H1 (cell line): ENCODE results near the gene NTN1. TPM values are rescaled to one million over a fixed set of nuclear protein-coding genes. Genes with fewer than 3 reads are reported as not detected.

Experiments
- BRCA1 ChIP-seq: IDR thresholded peaks from 2 replicates; pipeline ENCODE4 v1.6.1; 2012; ENCODE audit warnings: low read depth, low read length, improper control_type of control experiment
- GABPA ChIP-seq: IDR thresholded peaks from 2 replicates; pipeline ENCODE4 v1.6.1; 2011; ENCODE audit warnings: mild to moderate bottlenecking, low read length, moderate library complexity, borderline replicate concordance; ENCODE audit not compliant: insufficient read depth
- NANOG ChIP-seq: IDR thresholded peaks from 2 replicates; pipeline ENCODE4 v1.6.1; 2011; ENCODE audit warnings: low read length, low read depth, mild to moderate bottlenecking, inconsistent platforms; ENCODE audit not compliant: insufficient read depth, poor library complexity, severe bottlenecking
- POLR2A ChIP-seq, 2 experiments: IDR thresholded peaks; 1 replicate in 1 of 2; 2 replicates in 1 of 2; pipeline ENCODE4 v1.6.1; 2011; ENCODE audit warnings: low read depth in 2 of 2, low read length in 2 of 2, mild to moderate bottlenecking in 2 of 2; ENCODE audit errors: control extremely low read depth in 1 of 2
- POLR2AphosphoS5 ChIP-seq: IDR thresholded peaks from 2 replicates; pipeline ENCODE4 v1.6.1; 2011; ENCODE audit warnings: low read depth, low read length
- RBBP5 ChIP-seq: IDR thresholded peaks from 2 replicates; pipeline ENCODE4 v1.7.1; 2012; ENCODE audit warnings: low read depth, mild to moderate bottlenecking, inconsistent platforms, low read length, moderate library complexity, borderline replicate concordance
- SP1 ChIP-seq: IDR thresholded peaks from 2 replicates; pipeline ENCODE4 v1.6.1; 2011; ENCODE audit warnings: low read depth, low read length
- SP4 ChIP-seq: IDR thresholded peaks from 2 replicates; pipeline ENCODE4 v1.6.1; 2012; ENCODE audit warnings: low read length, inconsistent platforms
- polyA plus RNA-seq, 7 experiments: library from polyadenylated mRNA; depleted of rRNA in 3 of 7; stranded (reverse) in 5 of 7; unstranded in 2 of 7; fragments of >200 nt in 5 of 7; fragments of 200-250 nt in 2 of 7; gene quantifications; 1 replicate in 5 of 7; 2 replicates in 1 of 7; 4 replicates in 1 of 7; pipeline versions ENCODE4 v1.2.1 to v1.2.3, GENCODE V29; 2011 to 2013; ENCODE audit warnings: missing spikeins in 2 of 7, mixed read lengths in 2 of 7
- total RNA-seq: library from RNA; stranded (reverse); fragmentation: NEBNext Ultra II Directional; extraction: Animal tissue kit (Norgen Biotek cat#: 25700); gene quantifications from 2 replicates; pipeline ENCODE4 v1.2.1, GENCODE V29; 2021
- TF ChIP-seq, protein P1 (sequence below): fragments of 300-600 bp; sonication (generic); IDR thresholded peaks from 2 replicates; pipeline ENCODE4 v1.7.1; 2012; ENCODE audit warnings: low read length, moderate library complexity, mild to moderate bottlenecking, inconsistent platforms; ENCODE audit not compliant: insufficient replicate concordance
- TF ChIP-seq, protein P2 (sequence below): IDR thresholded peaks from 2 replicates; pipeline ENCODE4 v1.6.1; 2011; ENCODE audit warnings: low read depth, mild to moderate bottlenecking, low read length; ENCODE audit not compliant: insufficient read depth

NTN1 gene
- total and polyA plus RNA-seq, 2 of the 8 experiments (the other 6 are each of a cell fraction or from before 2014, with no cell fraction given), result 2.0 to 2.3 TPM

DNA sequence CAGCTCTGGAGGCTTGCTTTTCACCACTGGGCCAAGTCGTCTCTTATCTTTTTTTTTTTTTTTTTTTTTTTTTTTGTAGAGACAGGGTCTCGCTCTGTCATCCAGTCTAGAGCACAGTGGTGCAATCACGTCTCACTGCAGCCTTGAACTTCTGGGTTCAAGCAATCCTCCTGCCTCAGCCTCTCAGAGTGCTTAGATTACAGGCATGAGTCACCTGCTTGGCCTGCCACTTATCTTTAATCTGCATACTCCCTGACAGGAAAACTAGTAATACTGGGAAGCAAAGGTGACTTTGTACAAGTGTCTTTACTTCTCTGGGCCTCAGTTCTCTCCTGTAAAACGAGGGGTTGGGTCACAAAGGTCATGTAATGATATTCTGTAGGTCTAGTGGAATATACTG is 15.0 kb downstream of the NTN1 start (continued):
- TF ChIP-seq, protein P1, sequence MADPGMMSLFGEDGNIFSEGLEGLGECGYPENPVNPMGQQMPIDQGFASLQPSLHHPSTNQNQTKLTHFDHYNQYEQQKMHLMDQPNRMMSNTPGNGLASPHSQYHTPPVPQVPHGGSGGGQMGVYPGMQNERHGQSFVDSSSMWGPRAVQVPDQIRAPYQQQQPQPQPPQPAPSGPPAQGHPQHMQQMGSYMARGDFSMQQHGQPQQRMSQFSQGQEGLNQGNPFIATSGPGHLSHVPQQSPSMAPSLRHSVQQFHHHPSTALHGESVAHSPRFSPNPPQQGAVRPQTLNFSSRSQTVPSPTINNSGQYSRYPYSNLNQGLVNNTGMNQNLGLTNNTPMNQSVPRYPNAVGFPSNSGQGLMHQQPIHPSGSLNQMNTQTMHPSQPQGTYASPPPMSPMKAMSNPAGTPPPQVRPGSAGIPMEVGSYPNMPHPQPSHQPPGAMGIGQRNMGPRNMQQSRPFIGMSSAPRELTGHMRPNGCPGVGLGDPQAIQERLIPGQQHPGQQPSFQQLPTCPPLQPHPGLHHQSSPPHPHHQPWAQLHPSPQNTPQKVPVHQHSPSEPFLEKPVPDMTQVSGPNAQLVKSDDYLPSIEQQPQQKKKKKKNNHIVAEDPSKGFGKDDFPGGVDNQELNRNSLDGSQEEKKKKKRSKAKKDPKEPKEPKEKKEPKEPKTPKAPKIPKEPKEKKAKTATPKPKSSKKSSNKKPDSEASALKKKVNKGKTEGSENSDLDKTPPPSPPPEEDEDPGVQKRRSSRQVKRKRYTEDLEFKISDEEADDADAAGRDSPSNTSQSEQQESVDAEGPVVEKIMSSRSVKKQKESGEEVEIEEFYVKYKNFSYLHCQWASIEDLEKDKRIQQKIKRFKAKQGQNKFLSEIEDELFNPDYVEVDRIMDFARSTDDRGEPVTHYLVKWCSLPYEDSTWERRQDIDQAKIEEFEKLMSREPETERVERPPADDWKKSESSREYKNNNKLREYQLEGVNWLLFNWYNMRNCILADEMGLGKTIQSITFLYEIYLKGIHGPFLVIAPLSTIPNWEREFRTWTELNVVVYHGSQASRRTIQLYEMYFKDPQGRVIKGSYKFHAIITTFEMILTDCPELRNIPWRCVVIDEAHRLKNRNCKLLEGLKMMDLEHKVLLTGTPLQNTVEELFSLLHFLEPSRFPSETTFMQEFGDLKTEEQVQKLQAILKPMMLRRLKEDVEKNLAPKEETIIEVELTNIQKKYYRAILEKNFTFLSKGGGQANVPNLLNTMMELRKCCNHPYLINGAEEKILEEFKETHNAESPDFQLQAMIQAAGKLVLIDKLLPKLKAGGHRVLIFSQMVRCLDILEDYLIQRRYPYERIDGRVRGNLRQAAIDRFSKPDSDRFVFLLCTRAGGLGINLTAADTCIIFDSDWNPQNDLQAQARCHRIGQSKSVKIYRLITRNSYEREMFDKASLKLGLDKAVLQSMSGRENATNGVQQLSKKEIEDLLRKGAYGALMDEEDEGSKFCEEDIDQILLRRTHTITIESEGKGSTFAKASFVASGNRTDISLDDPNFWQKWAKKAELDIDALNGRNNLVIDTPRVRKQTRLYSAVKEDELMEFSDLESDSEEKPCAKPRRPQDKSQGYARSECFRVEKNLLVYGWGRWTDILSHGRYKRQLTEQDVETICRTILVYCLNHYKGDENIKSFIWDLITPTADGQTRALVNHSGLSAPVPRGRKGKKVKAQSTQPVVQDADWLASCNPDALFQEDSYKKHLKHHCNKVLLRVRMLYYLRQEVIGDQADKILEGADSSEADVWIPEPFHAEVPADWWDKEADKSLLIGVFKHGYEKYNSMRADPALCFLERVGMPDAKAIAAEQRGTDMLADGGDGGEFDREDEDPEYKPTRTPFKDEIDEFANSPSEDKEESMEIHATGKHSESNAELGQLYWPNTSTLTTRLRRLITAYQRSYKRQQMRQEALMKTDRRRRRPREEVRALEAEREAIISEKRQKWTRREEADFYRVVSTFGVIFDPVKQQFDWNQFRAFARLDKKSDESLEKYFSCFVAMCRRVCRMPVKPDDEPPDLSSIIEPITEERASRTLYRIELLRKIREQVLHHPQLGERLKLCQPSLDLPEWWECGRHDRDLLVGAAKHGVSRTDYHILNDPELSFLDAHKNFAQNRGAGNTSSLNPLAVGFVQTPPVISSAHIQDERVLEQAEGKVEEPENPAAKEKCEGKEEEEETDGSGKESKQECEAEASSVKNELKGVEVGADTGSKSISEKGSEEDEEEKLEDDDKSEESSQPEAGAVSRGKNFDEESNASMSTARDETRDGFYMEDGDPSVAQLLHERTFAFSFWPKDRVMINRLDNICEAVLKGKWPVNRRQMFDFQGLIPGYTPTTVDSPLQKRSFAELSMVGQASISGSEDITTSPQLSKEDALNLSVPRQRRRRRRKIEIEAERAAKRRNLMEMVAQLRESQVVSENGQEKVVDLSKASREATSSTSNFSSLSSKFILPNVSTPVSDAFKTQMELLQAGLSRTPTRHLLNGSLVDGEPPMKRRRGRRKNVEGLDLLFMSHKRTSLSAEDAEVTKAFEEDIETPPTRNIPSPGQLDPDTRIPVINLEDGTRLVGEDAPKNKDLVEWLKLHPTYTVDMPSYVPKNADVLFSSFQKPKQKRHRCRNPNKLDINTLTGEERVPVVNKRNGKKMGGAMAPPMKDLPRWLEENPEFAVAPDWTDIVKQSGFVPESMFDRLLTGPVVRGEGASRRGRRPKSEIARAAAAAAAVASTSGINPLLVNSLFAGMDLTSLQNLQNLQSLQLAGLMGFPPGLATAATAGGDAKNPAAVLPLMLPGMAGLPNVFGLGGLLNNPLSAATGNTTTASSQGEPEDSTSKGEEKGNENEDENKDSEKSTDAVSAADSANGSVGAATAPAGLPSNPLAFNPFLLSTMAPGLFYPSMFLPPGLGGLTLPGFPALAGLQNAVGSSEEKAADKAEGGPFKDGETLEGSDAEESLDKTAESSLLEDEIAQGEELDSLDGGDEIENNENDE, result no peak
- TF ChIP-seq SP4 (no peak), GABPA (no peak), POLR2AphosphoS5 (no peak), POLR2A (IDR thresholded peaks at IDR 0.05; ENCODE audit: control extremely low read depth in 1 of 2, low read depth in 2 of 2, low read length in 2 of 2) (no peak), RBBP5 (no peak), SP1 (no peak), BRCA1 (no peak), NANOG (no peak)
- TF ChIP-seq, protein P2, sequence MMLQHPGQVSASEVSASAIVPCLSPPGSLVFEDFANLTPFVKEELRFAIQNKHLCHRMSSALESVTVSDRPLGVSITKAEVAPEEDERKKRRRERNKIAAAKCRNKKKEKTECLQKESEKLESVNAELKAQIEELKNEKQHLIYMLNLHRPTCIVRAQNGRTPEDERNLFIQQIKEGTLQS, result no peak
